SKM-1 (cell line): ENCODE data around the gene SLC19A1.

Experiments
- DNase-seq: peaks from one replicate; lab custom pipeline; 2025; ENCODE audit not compliant: unreplicated experiment; lab: John Stamatoyannopoulos, UW

Gene SLC19A1

DNA sequence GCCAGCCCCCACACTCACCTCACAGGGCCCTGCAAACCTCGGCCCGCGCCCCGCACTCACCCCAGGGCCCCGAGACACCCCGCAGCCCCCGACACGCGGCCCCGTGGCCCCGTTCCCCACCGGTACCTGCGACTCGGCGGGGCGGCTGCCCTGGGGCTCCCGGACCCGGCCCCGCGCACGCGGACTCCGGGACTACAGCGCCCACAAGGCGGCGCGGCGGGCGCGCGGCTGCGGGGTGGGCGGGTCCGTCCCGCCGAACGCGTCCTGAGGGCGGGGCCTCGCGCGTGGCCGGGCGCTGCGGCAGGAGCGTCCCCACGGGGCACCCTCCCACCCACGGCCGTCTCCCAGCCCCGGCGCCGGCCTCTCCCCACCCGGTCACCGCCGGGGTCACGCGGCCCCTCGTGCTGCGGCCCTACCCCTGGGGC is at the start of gene SLC19A1:
Gene SLC19A1, minus strand, starts transcription at position 199 of the 425 bp plus-strand sequence. CDS start 4,481 bp downstream, outside the sequence.
- DNase-seq = peak; percentile 53

GRCh38 chr21:45591619-45592207 is 49.5 kb upstream of the SLC19A1 start:
- DNase-seq = no peak

- peak; percentile 14 for DNase-seq
Measured at GRCh38 chr21:45590726-45591618, 48.7 kb upstream of the SLC19A1 start.

GRCh38 chr21:45590246-45590725 is 48.0 kb upstream of the SLC19A1 start:
- no peak for DNase-seq

DNA sequence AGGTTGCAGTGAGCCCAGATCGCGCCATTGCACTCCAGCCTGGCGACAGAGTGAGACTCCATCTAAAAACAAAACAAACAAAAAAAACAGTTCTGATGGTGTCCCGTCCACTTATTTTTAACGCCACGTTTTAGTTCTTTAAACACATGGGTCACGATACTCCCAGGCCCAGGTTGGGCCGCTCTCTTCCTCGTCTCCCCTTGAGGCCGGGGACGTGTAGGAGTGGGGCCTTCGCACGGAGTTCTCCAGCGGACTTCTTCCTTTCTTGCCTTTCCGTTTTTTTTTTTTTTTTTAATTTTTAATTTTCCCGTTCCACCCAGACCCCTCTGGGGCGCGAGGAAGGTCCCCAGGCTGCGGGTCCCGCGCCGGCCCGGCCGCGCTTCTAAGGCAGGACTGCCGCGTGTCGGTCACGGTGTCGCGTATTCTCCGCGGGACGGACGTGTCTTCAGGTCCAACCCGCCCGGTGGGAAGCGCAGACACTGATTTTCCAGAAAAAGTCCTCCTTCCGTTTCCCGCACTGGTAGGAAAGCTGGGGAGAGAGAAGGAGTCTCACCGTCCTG is 47.5 kb upstream of the SLC19A1 start:
- no peak for DNase-seq

DNA sequence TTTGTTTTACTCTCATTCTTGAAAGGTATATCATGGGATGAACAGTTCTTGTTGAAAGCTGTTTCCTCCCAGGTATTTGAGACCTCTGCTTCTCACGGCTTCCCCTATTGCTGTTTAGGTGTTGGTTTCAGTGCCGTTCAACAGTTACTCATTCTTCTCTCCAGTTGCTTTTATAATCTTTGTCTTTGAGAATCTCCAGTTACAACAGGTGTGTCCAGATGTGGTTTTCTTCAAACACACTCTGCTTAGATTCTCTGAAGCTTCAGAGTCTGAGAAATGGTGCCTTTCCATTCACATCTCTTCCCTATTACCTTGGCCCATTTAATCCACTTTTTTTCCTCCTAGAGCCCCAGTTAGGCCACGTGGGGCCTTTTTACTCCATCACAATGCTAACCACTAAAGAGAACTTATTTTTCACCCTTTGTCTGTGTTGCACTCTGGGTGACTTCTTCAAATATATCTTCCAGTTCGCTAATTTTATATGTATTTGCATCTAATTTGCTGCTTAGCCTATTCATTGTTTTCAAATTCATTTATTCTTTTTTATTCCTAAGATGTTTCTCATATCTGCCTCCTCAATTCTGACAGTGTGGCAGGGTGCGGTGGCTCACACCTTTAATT is 46.7 kb upstream of the SLC19A1 start:
- DNase-seq = no peak

DNA sequence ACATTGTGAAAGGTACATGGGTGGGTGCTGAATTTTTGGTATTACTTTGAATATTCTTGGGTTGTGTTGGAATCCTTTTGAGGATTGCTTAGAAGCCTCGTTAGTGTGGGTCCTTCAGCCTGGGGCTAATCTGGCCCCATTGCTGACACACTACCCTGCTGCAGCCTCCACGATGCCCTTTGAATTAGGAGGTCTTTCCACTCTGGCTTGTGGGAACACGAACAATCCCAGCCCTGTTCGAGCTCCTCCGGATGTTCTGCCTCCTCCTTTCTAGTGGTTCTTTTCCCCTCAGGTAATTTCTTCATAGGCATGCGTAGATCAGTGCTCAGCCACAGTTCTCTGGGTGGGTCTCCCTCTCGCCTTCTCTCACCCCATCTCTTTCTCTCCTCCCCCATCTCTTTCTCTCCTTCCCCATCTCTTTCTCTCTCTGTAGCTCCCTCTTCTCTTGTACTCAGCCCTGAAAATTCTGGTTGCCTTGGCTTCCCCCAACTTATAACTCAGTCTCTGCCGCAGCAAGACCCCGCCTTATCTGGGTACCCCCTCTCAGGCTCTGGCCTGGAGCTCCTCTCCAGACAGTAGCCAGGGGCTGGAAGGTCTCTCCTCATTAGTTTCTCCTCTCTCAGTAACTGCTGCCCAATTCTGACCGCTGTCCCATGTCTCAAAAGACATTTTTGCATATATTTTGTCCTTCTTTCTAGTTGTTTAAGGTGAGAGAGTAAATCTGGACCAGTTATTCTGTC is 46.0 kb upstream of the SLC19A1 start:
- DNase-seq = no peak

GRCh38 chr21:45586289-45586858 is 44.1 kb upstream of the SLC19A1 start:
- DNase-seq = no peak

DNA sequence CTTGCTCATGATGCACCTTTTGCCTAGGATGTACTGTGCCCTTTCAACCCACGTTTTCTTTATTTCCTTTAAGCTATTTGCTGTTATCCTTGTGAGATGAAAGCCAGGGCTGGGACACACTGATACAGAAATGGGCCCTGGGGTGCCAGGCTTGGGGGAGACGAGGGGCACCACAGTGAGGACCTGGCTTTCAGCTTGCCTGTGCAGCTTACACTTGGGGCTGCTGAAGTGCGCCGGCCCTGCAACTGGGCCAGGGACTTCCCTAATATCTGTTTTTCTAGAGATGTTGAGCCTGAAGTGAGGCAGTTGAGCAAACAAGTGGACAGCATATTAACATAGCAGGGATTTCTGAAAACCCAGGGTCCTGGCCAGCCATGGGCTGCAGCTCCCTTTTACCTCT is 42.5 kb upstream of the SLC19A1 start:
- no peak for DNase-seq

DNA sequence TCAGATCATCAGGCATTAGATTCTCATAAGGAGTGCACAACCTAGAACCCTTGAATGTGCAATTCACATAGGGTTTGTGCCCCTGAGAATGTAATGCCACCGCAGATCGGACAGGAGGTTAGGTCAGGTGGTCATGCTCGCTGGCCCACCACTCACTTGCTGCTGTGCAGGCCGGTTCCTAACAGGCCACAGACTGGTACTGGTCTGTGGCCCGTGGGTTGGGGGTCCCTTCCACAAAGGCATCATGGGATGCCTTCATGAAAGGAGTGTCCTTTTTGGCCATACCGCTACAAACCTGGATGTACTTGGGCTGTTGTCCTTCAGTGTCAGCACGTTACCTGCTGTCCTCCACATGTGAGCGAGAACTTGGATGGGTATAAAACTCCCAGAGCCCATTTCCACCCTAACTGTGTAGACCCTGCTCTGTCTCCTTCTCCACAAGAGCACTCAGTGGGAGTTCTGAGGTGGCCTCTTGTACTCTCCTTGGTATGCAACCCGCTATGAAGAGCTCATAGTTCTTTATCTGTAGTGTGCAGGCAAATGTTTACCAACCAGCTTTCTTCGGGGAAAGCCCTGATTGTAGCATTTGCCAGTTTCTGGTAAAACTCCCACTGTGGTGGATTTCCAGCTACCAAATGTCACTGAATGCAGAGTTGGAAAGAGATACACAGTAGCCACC is 41.7 kb upstream of the SLC19A1 start:
- DNase-seq = no peak

DNA sequence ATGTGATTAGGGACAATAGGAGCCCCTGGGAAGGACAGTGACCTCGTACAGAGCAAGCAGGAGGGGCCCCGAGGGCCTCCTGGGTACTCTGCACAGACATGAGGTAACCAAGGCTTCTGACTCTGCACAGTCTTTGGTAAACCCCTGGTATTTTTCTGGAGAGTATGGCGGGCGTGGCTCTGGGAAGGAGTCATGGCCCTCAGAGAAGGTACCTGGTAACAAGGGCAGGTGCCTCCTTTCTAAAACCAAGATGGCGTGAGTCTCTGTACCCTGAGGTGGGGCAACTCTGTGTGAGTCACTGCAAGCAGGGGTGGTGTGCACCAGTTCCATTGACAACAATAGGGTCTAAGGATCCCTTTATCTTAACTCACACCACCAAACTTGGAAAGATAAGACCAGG is 39.9 kb upstream of the SLC19A1 start:
- no peak for DNase-seq

DNA sequence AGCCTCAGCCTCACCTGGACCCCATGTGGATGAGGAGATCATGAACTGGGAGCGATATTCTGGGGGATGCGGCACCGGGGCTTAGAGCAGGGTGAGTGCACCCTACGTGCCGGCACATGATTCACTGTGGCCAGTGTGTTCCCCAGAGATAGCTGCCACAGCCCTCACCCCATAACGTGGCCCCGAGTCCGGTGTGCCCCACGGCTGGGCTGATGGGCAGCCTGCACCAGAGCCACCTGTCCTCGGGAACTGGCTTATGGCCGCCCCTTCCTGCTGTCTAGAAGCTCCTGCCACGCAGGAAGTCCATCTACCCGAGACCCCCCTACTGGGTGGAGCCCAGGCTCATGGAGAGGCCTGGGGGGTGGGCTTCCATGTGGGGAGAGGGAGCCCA is 39.1 kb upstream of the SLC19A1 start:
- DNase-seq = no peak

GRCh38 chr21:45580576-45581321 is 38.5 kb upstream of the SLC19A1 start:
- DNase-seq = no peak

DNA sequence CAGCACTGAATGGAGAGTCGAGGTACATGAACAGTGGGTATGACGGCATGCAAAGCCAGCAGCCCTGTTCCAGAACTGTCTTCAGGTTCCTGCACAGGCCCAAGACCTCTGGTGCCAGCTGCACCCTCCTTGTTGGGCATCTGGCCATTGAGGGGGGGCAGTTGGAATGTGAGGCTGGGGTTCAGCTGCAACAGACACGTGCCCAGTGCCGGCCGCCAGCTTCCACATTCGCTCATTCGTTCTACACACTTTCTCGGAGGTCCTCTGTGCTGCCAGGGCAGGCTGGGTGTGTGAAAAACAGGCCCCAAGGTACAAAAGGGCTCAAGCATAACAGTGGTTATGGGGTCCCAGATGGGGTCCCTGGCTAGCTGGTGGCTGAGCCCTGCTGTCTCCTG is 37.9 kb upstream of the SLC19A1 start:
- DNase-seq = no peak

DNA sequence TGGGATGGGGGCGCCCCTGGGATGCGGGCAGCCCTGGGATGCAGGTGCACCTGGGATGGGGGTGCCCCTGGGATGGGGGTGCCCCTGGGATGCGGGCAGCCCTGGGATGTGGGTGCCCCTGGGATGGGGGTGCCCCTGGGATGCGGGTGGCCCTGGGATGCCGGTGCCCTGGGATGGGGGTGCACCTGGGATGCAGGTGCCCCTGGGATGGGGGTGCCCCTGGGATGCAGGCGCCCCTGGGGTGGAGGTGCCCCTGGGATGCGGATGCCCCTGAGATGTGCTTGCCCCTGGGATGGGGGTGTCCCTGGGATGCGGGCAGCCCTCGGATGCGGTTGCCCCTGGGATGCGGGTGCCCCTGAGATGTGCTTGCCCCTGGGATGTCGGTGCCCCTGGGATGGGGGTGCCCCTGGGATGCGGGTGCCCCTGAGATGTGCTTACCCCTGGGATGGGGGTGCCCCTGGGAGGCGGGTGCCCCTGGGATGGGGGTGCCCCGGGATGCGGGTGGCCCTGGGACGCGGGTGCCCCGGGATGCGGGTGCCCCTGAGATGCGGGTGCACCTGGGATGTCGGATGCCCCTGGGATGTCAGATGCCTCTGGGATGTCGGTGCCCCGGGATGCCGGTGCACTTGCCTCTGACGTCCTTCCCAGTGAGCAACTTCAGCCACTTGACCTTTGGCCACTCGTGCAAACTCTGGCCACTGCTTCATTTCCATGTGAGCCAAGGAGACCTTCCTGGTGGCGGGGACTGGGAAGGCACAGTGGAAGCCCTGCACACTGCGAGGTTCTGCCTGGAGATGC is 37.3 kb upstream of the SLC19A1 start:
- no peak for DNase-seq

- DNase-seq = no peak
Measured at GRCh38 chr21:45578811-45579381, 36.7 kb upstream of the SLC19A1 start.

DNA sequence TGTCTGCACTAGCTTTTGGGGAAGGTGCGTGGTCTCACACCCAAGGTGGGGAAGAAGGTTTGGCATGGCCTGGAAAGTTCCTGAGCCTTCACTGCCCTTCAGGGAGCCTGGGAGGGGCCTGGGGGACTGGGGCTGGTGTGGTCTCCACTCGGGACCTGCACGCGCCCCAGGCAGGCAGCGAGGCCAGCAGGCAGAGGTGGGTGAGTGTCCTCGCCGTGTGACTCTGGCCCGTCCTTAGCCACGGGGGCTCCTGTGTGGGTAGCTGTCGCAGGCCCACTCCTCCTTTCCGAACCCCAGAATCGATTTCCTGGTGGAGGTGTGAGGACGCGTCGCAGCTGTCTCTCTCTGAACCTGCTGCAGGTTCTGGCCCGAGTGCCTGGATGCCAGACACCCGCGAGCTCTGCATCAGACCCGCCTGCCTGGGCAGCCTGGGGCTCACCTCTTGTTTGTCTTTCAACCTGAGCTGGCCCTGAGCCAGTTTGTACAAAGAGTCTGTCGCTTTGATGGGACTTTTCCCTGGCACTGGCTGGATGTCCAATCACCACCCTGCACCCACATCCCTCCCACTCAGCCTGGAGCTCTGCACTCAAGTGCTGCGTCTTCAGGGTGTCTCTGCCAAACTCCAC is 36.0 kb upstream of the SLC19A1 start:
- DNase-seq = no peak

DNA sequence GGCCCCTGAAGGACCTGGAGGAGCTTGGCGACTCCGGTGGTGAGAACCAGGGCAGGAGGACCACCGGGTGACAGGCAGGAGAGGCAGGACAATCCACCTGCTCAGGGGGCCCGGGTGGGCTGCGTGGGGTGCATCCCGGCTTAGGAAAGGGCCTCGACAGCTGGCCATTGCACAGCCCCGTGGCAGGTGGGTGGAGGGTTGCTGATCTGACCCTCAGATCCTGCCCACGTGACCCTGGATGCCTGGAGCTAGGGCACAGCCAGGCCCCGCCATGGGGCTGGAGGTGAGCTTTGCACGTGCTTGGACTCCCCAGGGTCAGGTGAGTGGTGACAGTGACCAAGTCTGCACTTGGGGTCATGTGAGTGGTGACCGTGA is 35.5 kb upstream of the SLC19A1 start:
- DNase-seq = no peak
